Effector CD8-positive, alpha-beta T cell (primary cell): ENCODE results near the gene PET100.
A peak's percentile ranks its signal among the peaks of the same experiment; 100 is the strongest.

Source experiments
- DNase-seq: peaks from one replicate; lab custom pipeline; 2025; lab: John Stamatoyannopoulos, UW

Gene PET100

GRCh38 chr19:7633698-7634097 is 4.1 kb downstream of the PET100 start, which contains the start of gene PCP2:
Gene PCP2, minus strand, starts transcription at chr19:7633719. Its CDS starts 262 bp downstream, at chr19:7633457.
- DNase-seq = no peak

DNA sequence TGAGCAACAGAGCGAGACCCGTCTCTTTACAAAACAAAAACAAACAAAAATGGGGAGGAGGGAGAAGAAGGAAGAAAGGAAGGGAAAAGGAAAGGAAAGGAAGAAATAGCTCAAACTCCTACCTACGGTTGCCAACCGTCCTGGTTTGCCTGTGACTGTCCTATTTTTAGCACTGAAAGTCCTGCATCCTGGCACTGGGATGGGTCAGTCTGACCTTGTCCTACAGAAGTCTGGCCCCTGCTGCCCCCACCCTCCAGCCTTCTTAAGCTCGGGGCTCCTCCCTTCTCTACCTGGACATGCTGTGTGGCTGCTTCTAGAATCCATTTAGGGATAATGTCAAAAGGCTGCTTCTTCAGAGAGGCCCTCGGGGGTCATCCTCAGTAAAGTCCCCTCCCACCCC is 6.1 kb downstream of the PET100 start:
- DNase-seq = no peak

GRCh38 chr19:7636317-7636690 is 6.7 kb downstream of the PET100 start:
- DNase-seq = no peak

DNA sequence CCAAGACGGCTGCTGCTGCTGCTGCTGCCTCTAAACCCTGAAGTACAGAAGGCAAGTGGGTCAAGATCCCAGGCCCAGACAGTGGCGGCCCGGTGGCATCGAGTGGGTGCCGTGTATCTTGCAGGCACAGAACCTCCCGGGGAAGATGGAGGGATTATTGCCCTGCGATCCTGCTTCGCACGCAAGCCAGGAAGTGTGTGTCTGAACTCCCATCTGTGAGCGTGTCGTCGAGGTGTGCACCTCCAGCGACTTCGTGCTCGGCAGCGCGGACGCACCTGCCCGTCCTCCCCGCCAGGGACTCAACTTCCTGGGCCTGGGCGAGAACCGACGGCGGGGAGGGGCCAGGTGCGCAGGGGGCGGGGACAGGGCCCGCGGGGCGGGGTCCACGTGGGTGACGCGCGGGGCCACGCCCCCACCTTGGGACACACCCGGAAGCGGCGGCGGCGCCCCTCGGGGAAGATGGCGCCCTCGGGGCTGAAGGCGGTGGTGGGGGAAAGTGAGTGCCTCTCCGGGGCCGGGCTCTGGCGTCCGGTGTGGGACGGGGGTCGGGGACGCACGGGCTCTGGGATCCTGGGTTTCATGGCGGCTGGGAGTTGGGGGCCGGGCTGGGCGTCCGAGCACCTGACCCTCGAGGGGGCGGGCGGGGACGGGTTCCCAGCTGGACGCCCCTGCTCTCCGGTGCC is 7.2 kb downstream of the PET100 start, which contains the start of gene STXBP2:
STXBP2 (plus strand) TSS at position 420 of the 683 bp plus-strand sequence; CDS start at position 460, 40 bp downstream.
- DNase-seq = peak; percentile 92

DNA sequence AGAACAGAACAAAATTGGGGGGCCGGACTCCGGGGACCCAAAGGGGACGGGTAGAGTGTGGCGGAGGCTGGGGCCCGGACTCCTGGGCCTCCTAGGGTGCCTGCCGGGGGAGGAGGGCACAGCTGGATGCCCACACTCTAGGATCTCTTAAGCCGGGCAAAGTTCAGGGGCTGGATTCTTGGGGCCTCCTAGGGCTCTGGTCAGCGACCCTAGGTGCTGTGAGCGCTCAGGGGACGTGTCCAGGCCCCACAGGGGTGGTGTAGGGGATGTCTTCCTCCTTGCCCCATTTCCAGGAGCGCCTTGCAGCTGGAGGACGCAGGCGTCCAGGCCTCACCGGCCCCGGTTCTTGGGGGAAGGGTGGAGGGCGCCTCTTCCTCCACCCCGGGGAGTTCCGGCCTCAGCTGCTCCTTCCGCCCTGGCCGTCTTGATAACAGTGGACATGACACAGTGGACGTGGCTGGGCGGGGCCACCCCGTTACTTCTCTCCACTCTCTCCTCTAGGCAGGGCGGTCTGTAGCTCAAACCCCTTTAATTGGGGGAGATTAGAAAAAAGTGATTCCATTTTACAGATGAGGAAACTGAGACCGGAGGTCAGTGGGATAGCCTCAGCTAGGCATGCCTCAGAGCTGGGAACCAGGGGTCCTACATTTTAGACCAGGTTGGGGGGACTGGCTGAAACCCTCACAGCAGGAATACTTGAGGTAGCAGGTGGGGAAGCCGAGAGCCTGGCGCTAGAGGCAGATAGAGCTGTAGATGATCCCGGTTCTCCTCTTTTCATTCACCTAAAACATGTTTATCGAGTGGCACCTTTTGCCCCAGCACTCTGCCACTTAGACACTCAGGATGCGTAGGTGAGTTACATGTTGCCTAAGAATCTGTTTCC is 8.0 kb downstream of the PET100 start:
- DNase-seq = no peak

GRCh38 chr19:7638802-7639465 is 9.3 kb downstream of the PET100 start:
- no peak for DNase-seq

- no peak for DNase-seq
Observed at GRCh38 chr19:7639863-7640348, 10.3 kb downstream of the PET100 start.

GRCh38 chr19:7640803-7641202 is 11.2 kb downstream of the PET100 start:
- no peak for DNase-seq

GRCh38 chr19:7641290-7642276 is 12.0 kb downstream of the PET100 start:
- no peak for DNase-seq

GRCh38 chr19:7642295-7643030 is 12.9 kb downstream of the PET100 start:
- no peak for DNase-seq

- no peak for DNase-seq
Observed at GRCh38 chr19:7643031-7643415, 13.4 kb downstream of the PET100 start.

- peak; percentile 19 for DNase-seq
Observed at GRCh38 chr19:7643629-7644549, 14.3 kb downstream of the PET100 start.

- no peak for DNase-seq
Observed at GRCh38 chr19:7644550-7644877, 14.9 kb downstream of the PET100 start.

DNA sequence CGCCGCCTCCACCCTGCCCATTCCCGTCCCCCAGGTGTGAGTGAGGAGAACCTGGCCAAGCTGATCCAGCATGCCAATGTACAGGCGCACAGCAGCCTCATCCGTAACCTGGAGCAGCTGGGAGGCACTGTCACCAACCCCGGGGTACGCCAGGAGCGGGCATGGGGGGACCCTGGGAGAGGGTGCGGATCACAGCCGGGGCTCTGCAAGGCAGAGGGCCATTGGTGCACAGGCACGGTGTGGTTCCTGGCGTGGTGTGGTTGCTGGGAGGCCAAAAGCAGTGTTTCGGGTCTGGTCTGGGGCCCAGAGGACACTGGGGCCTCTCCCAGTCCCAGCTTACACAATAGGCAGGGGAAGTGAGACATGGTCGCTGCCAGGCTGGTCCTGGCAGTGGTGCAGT is 15.6 kb downstream of the PET100 start:
- DNase-seq = no peak

GRCh38 chr19:7645656-7646425 is 16.2 kb downstream of the PET100 start:
- DNase-seq = no peak

- no peak for DNase-seq
Observed at GRCh38 chr19:7646426-7646700, 16.8 kb downstream of the PET100 start.

DNA sequence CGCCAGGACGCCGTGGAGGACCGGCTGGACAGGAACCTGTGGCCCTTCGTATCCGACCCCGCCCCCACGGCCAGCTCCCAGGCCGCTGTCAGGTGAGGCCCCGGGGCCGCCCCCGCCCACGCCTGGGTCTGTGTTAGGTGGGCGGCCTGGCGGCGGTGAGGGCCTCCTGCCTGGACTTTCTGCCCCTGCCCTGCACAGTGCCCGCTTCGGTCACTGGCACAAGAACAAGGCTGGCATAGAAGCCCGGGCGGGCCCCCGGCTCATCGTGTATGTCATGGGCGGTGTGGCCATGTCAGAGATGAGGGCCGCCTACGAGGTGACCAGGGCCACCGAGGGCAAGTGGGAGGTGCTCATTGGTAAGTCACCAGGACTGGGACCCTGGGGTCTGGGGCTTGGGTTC is 17.6 kb downstream of the PET100 start:
- DNase-seq = no peak

- no peak for DNase-seq
Observed at GRCh38 chr19:7648265-7649014, 18.8 kb downstream of the PET100 start.
